Calu3 (cell line): ENCODE results near the gene GPR158. TPM values are rescaled to one million over a fixed set of nuclear protein-coding genes. Genes with fewer than 3 reads are reported as not detected.

Experiments used
- BruUV-seq: library from RNA; stranded (reverse); fragments of 400-500 nt; replicated peaks from 2 replicates; lab custom pipeline; 2021; lab: Mats Ljungman, UMichigan
- CTCF ChIA-PET: fragments of 300-600 bp; sonication (Branson Sonifier 250); formaldehyde crosslinking; loops from one replicate; lab custom pipeline; 2022; ENCODE audit warnings: antibody characterized with exemption; lab: Charles Lee
- DNase-seq: peaks from one replicate; pipeline ENCODE4 v3.0.0; 2022
- H3K27ac Mint-ChIP-seq: one replicate; pipeline ENCODE4 v1.8.0; 2022; ENCODE audit warnings: mixed read lengths; ENCODE audit not compliant: unreplicated experiment
- H3K27me3 Mint-ChIP-seq: one replicate; pipeline ENCODE4 v1.8.0; 2022; ENCODE audit warnings: mixed read lengths; ENCODE audit not compliant: unreplicated experiment
- H3K36me3 Mint-ChIP-seq: one replicate; pipeline ENCODE4 v1.8.0; 2022; ENCODE audit warnings: mild to moderate bottlenecking, moderate library complexity, mixed read lengths; ENCODE audit not compliant: insufficient read depth, unreplicated experiment
- H3K4me1 Mint-ChIP-seq: one replicate; pipeline ENCODE4 v1.8.0; 2022; ENCODE audit warnings: mild to moderate bottlenecking, low read depth, mixed read lengths; ENCODE audit not compliant: unreplicated experiment
- H3K4me3 Mint-ChIP-seq: one replicate; pipeline ENCODE4 v1.8.0; 2022; ENCODE audit warnings: mild to moderate bottlenecking, low read depth, moderate library complexity, mixed read lengths; ENCODE audit not compliant: unreplicated experiment
- H3K9me3 Mint-ChIP-seq: one replicate; pipeline ENCODE4 v1.8.0; 2022; ENCODE audit warnings: low read depth, mixed read lengths; ENCODE audit not compliant: unreplicated experiment
- intact Hi-C: fragments of 100-400 bp; cut with micrococcal nuclease; formaldehyde crosslinking; loops from one replicate; pipeline ENCODE4 v1.10.0; 2022; ENCODE audit not compliant: unreplicated experiment
- total RNA-seq: library from RNA; stranded (reverse); gene quantifications from 2 replicates; pipeline ENCODE4 v1.2.3, GENCODE V29; 2022
- TF ChIP-seq, protein P1 (sequence below): fragments of 200-600 bp; IDR thresholded peaks from one replicate; pipeline ENCODE4 v1.8.0; 2022; ENCODE audit warnings: antibody characterized with exemption; ENCODE audit not compliant: unreplicated experiment

GPR158 gene
- total RNA-seq, 1 experiment from 2014 or later = not detected

DNA sequence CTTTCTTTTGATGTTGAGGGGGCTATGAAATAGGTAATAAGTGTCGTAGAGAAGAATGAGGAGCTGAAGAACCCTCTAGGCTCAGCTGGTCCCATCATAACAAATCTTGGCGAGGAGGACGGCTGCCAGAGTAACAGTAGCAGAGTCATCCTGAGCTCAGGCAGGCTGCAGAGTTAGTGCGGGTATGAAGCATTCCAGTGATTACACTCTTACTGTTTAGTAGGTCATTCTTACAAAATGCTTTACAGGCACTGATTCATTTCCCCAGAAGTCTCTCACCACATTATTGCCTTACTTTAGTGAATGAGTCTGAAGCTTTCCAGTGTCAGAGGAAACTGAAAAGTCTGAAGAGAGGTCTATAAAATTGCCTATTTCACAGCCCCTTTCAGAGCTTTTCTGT, 43.9 kb upstream of the GPR158 start:
- TF ChIP-seq, protein P1, sequence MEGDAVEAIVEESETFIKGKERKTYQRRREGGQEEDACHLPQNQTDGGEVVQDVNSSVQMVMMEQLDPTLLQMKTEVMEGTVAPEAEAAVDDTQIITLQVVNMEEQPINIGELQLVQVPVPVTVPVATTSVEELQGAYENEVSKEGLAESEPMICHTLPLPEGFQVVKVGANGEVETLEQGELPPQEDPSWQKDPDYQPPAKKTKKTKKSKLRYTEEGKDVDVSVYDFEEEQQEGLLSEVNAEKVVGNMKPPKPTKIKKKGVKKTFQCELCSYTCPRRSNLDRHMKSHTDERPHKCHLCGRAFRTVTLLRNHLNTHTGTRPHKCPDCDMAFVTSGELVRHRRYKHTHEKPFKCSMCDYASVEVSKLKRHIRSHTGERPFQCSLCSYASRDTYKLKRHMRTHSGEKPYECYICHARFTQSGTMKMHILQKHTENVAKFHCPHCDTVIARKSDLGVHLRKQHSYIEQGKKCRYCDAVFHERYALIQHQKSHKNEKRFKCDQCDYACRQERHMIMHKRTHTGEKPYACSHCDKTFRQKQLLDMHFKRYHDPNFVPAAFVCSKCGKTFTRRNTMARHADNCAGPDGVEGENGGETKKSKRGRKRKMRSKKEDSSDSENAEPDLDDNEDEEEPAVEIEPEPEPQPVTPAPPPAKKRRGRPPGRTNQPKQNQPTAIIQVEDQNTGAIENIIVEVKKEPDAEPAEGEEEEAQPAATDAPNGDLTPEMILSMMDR = no peak
- no peak overlapping the region for H3K4me3 Mint-ChIP-seq
- no peaks in the 10 kb centered on the region for H3K4me1 Mint-ChIP-seq
- no peaks in the 10 kb centered on the region for H3K36me3 Mint-ChIP-seq
- no peak overlapping the region for H3K27ac Mint-ChIP-seq
- intact Hi-C loops = no loop called here
- no TSS peak for BruUV-seq
- peaks cover 2% of the 10 kb centered on the region for H3K9me3 Mint-ChIP-seq
- peaks cover 13% of the 10 kb centered on the region for H3K27me3 Mint-ChIP-seq
- no peak for DNase-seq
- CTCF ChIA-PET = no interaction called here

DNA sequence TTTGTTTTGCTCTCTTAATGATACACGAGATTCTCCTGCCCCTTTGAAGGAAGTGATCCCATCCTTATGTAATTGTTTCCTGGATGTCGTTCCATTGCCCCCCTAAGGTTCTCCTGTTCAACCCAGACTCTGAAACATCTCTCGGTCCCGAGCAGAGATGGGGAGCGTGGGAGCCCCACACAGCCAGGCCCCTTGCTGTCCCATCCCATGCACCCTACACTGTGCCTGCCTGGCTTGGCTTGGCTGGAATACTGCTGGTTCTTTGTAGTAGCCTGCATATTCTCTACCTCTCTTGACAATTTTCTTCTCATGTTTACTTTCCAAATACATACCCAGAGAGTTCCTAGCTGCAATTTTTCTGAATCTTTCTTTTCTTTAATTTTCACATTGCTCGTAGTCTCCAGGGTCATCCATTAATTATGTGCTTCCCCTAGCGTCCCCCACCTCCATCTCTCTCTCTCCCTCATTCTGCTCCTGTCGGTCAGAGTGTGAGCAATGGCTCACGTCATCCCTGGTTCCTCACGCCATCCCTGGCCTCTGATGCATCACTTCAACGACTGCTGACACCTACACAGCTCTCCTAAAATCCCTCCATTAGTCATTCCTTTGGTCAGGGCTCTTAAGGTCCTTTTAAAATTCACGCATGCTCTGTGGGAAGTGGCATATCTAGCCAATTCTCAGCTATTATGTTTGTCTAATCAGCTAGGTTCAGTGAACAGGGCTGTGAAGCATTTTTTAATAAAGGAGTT, 32.5 kb upstream of the GPR158 start:
- intact Hi-C loops = no loop called here
- TF ChIP-seq, protein P1 = no peak
- no peak overlapping the region for H3K4me3 Mint-ChIP-seq
- BruUV-seq = no TSS peak
- H3K9me3 Mint-ChIP-seq = no peaks in the 10 kb centered on the region
- peaks cover 17% of the 10 kb centered on the region for H3K27me3 Mint-ChIP-seq
- CTCF ChIA-PET = interaction anchor here (0.7 kb wide), 1 partner anchor 44 kb away, joined by 3 read pairs; no protein-coding TSS in a partner anchor
- DNase-seq = no peak
- H3K27ac Mint-ChIP-seq = no peak overlapping the region
- no peaks in the 10 kb centered on the region for H3K4me1 Mint-ChIP-seq
- no peaks in the 10 kb centered on the region for H3K36me3 Mint-ChIP-seq

DNA sequence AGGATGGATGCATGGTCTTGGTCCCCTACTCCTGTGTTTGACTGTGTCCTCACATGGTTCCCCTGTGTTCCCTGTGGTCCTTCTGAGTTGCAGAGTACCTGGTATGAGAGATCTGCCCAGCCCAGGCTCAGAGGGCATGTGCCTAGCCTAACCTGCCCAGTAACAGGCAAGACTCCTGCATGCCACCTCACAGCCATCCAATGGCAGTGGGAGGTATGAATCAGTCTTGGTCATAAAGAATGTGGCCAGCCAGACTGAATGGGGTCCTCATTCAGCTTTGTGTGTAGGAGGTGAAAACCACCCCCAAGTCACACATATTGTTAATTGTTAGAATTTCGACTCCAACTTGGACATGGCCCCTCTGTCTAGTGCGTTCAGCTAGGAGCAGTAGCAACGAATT, 17.2 kb upstream of the GPR158 start:
- TF ChIP-seq, protein P1 = no peak
- H3K4me3 Mint-ChIP-seq = no peak overlapping the region
- BruUV-seq = no TSS peak
- peaks cover 8% of the 10 kb centered on the region for H3K27me3 Mint-ChIP-seq
- peaks cover 9% of the 10 kb centered on the region for H3K9me3 Mint-ChIP-seq
- intact Hi-C loops = no loop called here
- no peak overlapping the region for H3K27ac Mint-ChIP-seq
- no peaks in the 10 kb centered on the region for H3K4me1 Mint-ChIP-seq
- no peaks in the 10 kb centered on the region for H3K36me3 Mint-ChIP-seq
- DNase-seq = no peak
- CTCF ChIA-PET = interaction anchor here (0.6 to 0.7 kb wide), 2 partner anchors 10 to 852 kb away, joined by 3 to 5 read pairs; no protein-coding TSS in a partner anchor

DNA sequence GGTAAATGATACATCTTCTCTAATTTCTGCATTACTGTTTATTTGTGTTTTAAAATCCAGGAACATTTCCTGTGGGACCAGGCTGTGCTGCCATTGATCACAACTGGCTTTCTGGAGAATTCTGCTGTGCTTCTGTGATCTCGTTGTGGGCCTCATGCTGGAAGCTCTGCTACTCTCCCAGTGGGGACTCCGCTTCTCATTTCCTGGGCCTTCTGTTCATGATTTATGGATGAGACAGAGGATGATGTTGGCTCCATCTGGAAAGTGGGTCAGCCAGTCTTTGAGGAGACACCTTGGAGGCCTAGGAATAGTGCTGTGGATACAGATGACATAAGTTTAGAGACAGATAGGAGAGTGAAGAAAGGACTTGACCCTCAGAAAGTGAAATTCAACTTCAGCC, 15.2 kb upstream of the GPR158 start:
- intact Hi-C loops = no loop called here
- Mint-ChIP-seq H3K4me3 (no peak overlapping the region), H3K9me3 (peaks cover 7% of the 10 kb centered on the region), H3K36me3 (no peaks in the 10 kb centered on the region), H3K27ac (no peak overlapping the region), H3K27me3 (no peaks in the 10 kb centered on the region), H3K4me1 (no peaks in the 10 kb centered on the region)
- CTCF ChIA-PET = interaction anchor here (0.6 kb wide), 1 partner anchor 10 kb away, joined by 3 read pairs; no protein-coding TSS in a partner anchor
- BruUV-seq = no TSS peak
- TF ChIP-seq, protein P1 = no peak
- no peak for DNase-seq
